Measurements from ENCODE around the gene KLHL24.
"Not testable (repeated sequence)": the region's sequence is repeated elsewhere in the genome, so short reads cannot be mapped to it uniquely, and the experiment has no call there.

The KLHL24 gene

GRCh38 chr3:183597959-183598358 is 37.5 kb upstream of the KLHL24 start:
- TF ChIP-seq CTCF (conservative IDR thresholded peaks at IDR 0.05) (no peak), ZFX (IDR thresholded peaks at IDR 0.05) (no peak)
- no peak overlapping the region for H3K27ac ChIP-seq

- not testable (repeated sequence) for H3K27ac ChIP-seq
These were observed 24.1 kb upstream of the KLHL24 start for GRCh38 chr3:183611326-183611725.

- no peak for TF ChIP-seq CTCF (conservative IDR thresholded peaks at IDR 0.05)
- no peak for TF ChIP-seq ZFX (IDR thresholded peaks at IDR 0.05)
- no peak overlapping the region for H3K27ac ChIP-seq
These were observed 21.8 kb upstream of the KLHL24 start for GRCh38 chr3:183613366-183614285.

GRCh38 chr3:183618542-183618941 is 16.9 kb upstream of the KLHL24 start:
- TF ChIP-seq CTCF (conservative IDR thresholded peaks at IDR 0.05) = no peak
- TF ChIP-seq ZFX (IDR thresholded peaks at IDR 0.05) = no peak
- H3K27ac ChIP-seq = no peak overlapping the region

- no peak overlapping the region for H3K27ac ChIP-seq
- no peak for TF ChIP-seq CTCF (conservative IDR thresholded peaks at IDR 0.05)
- no peak for TF ChIP-seq ZFX (IDR thresholded peaks at IDR 0.05)
These were observed 16.4 kb upstream of the KLHL24 start for GRCh38 chr3:183619010-183619409.

- TF ChIP-seq CTCF (conservative IDR thresholded peaks at IDR 0.05) = no peak
- no peak for TF ChIP-seq ZFX (IDR thresholded peaks at IDR 0.05)
- no peak overlapping the region for H3K27ac ChIP-seq
These were observed 15.7 kb upstream of the KLHL24 start for GRCh38 chr3:183619624-183620251.

- no peak overlapping the region for H3K27ac ChIP-seq
- TF ChIP-seq ZFX (IDR thresholded peaks at IDR 0.05) (no peak), CTCF (conservative IDR thresholded peaks at IDR 0.05) (no peak)
These were observed 15.2 kb upstream of the KLHL24 start for GRCh38 chr3:183620252-183620628.

- H3K27ac ChIP-seq = not testable (repeated sequence)
These were observed 12.9 kb upstream of the KLHL24 start for GRCh38 chr3:183622473-183622872.
